Endothelial cell of hepatic sinusoid (primary cell): ENCODE measurements around the gene ZNF644.
"Not testable (repeated sequence)": the region's sequence is repeated elsewhere in the genome, so short reads cannot be mapped to it uniquely, and the experiment has no call there.

Experiments used
- in situ Hi-C: cut with HindIII; loops from 2 replicates; pipeline ENCODE4 v1.10.0; 2017; ENCODE audit warnings: low sequenced_read_pairs

The ZNF644 gene

GRCh38 chr1:90940746-90941145 is 81.1 kb downstream of the ZNF644 start:
- in situ Hi-C loops = no loop called here

GRCh38 chr1:90936731-90937130 is 85.1 kb downstream of the ZNF644 start:
- in situ Hi-C loops = no loop called here

- in situ Hi-C loops = no loop called here
Observed at GRCh38 chr1:90936061-90936460, 85.8 kb downstream of the ZNF644 start.

GRCh38 chr1:90928231-90928630 is 93.6 kb downstream of the ZNF644 start:
- in situ Hi-C loops = loop anchor here (5.0 kb wide), 1 partner anchor 79 kb away; no protein-coding TSS in a partner anchor

- in situ Hi-C loops = loop anchor here (5.0 kb wide), 1 partner anchor 80 kb away; no protein-coding TSS in a partner anchor
Observed at GRCh38 chr1:90927674-90928073, 94.2 kb downstream of the ZNF644 start.

- in situ Hi-C loops = loop anchor here (5.0 kb wide), 1 partner anchor 80 kb away; no protein-coding TSS in a partner anchor
Observed at GRCh38 chr1:90926971-90927370, 94.9 kb downstream of the ZNF644 start.

- in situ Hi-C loops = loop anchor here (5.0 kb wide), 1 partner anchor 81 kb away; no protein-coding TSS in a partner anchor
Observed at GRCh38 chr1:90925928-90926869, 95.6 kb downstream of the ZNF644 start.

- in situ Hi-C loops = loop anchor here (5.0 kb wide), 1 partner anchor 82 kb away; no protein-coding TSS in a partner anchor
Observed at GRCh38 chr1:90924982-90925381, 96.9 kb downstream of the ZNF644 start.

- in situ Hi-C loops = no loop called here
Observed at GRCh38 chr1:90922996-90923395, 98.8 kb downstream of the ZNF644 start.

- in situ Hi-C loops = no loop called here
Observed at GRCh38 chr1:90922202-90922601, 99.6 kb downstream of the ZNF644 start.

GRCh38 chr1:90919900-90920299 is 101.9 kb downstream of the ZNF644 start:
- in situ Hi-C loops = no loop called here

- in situ Hi-C loops = no loop called here
Observed at GRCh38 chr1:90919190-90919719, 102.6 kb downstream of the ZNF644 start.

GRCh38 chr1:90911353-90911752 is 110.5 kb downstream of the ZNF644 start:
- in situ Hi-C loops = no loop called here

GRCh38 chr1:90902672-90903071 is 119.2 kb downstream of the ZNF644 start:
- in situ Hi-C loops = no loop called here

- in situ Hi-C loops = no loop called here
Observed at GRCh38 chr1:90899263-90899662, 122.6 kb downstream of the ZNF644 start.

- in situ Hi-C loops = not testable (repeated sequence)
Observed at GRCh38 chr1:90893679-90894078, 128.2 kb downstream of the ZNF644 start.

GRCh38 chr1:90892884-90893283 is 129.0 kb downstream of the ZNF644 start:
- in situ Hi-C loops = not testable (repeated sequence)

- in situ Hi-C loops = not testable (repeated sequence)
Observed at GRCh38 chr1:90892196-90892595, 129.6 kb downstream of the ZNF644 start.

- in situ Hi-C loops = not testable (repeated sequence)
Observed at GRCh38 chr1:90891756-90892155, 130.1 kb downstream of the ZNF644 start.

GRCh38 chr1:90882221-90882620 is 139.6 kb downstream of the ZNF644 start:
- in situ Hi-C loops = no loop called here

GRCh38 chr1:90881034-90881433 is 140.8 kb downstream of the ZNF644 start:
- in situ Hi-C loops = no loop called here

GRCh38 chr1:90879281-90879680 is 142.6 kb downstream of the ZNF644 start:
- in situ Hi-C loops = no loop called here
